Tibial nerve (tissue), 4 donors: ENCODE data around the gene PRKRIP1.

Experiments
- EP300 ChIP-seq, 2 donors: sonication (generic); formaldehyde crosslinking; IDR thresholded peaks; one replicate each; pipeline ENCODE4 v1.6.1; 2017; ENCODE audit warnings: antibody characterized with exemption in 2 of 2, mild to moderate bottlenecking in 1 of 2
- POLR2A ChIP-seq, 2 donors: fragments of 450-650 bp; IDR thresholded peaks; one replicate each; pipeline ENCODE4 v1.6.1; 2017; ENCODE audit warnings: antibody characterized with exemption in 2 of 2, mild to moderate bottlenecking in 2 of 2, moderate library complexity in 2 of 2
- TF ChIP-seq, protein P1 (sequence below), 5 experiments: fragments of 200-600 bp in 3 of 5; fragments of 450-650 bp in 2 of 5; sonication (generic) in 3 of 5; IDR thresholded peaks; one replicate each; pipeline ENCODE4 v1.5.1; 2016 to 2019; ENCODE audit warnings: antibody characterized with exemption in 5 of 5, mild to moderate bottlenecking in 3 of 5, moderate library complexity in 2 of 5

DNA sequence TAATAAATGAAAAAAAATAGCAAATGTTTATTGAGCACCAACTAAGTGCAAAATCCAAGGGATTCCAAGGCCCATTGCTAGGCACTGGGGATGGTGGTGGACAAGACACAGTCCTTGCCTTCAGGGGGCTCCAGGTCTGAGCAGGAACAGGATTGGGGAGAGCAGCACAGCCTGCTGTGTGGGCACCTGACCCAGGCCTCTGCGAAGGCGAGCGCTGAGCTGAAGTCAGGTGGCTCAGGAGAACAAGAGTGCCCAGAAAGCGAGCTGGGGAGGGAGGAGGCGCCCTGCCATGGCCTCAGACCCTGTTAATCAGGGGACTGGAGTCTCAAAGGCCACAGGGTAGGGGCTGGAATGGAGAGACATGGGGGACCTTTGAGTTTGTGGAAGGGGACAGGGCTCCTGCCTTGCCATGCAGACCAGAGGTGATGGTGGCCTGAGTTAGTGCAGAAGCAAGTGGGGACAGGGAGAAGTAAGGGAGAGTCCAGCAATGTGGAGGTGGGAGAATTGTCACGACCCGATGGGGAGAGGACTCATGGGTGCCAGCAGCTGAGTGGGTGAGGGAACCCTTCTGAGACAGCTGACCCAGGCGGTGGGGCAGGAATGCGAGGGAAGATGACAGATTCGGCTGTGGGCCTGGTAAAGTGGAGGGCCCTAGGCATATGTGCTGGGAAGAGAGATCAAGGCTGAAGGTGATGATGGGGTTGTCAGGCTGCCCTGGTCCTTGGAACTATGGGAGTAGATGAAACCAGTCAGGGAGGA, 33.2 kb downstream of the PRKRIP1 start:
- TF ChIP-seq POLR2A (IDR thresholded peaks at IDR 0.05) = no peak
- TF ChIP-seq, protein P1, sequence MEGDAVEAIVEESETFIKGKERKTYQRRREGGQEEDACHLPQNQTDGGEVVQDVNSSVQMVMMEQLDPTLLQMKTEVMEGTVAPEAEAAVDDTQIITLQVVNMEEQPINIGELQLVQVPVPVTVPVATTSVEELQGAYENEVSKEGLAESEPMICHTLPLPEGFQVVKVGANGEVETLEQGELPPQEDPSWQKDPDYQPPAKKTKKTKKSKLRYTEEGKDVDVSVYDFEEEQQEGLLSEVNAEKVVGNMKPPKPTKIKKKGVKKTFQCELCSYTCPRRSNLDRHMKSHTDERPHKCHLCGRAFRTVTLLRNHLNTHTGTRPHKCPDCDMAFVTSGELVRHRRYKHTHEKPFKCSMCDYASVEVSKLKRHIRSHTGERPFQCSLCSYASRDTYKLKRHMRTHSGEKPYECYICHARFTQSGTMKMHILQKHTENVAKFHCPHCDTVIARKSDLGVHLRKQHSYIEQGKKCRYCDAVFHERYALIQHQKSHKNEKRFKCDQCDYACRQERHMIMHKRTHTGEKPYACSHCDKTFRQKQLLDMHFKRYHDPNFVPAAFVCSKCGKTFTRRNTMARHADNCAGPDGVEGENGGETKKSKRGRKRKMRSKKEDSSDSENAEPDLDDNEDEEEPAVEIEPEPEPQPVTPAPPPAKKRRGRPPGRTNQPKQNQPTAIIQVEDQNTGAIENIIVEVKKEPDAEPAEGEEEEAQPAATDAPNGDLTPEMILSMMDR (IDR thresholded peaks at IDR 0.05) = no peak
- no peak for TF ChIP-seq EP300 (IDR thresholded peaks at IDR 0.05)
